Measurements from ENCODE around the gene PLA2G15.

PLA2G15 gene

GRCh38 chr16:68282064-68282452 lies 36.9 kb downstream of the PLA2G15 start:
- no peak for DNase-seq (ENCODE audit: low spot score)
- in situ Hi-C loops (cut with MboI; ENCODE audit: low sequenced_read_pairs, unreplicated experiment), result no loop called here
- no peak for TF ChIP-seq CTCF (IDR thresholded peaks at IDR 0.05; ENCODE audit: borderline replicate concordance, control extremely low read depth, extremely low read depth, insufficient read depth, missing control alignments)

- in situ Hi-C loops (cut with MboI; ENCODE audit: low sequenced_read_pairs, unreplicated experiment), result no loop called here
- DNase-seq (ENCODE audit: low spot score), result no peak
- TF ChIP-seq CTCF (IDR thresholded peaks at IDR 0.05; ENCODE audit: borderline replicate concordance, control extremely low read depth, extremely low read depth, insufficient read depth, missing control alignments), result no peak
Observed at GRCh38 chr16:68283346-68283745, 38.2 kb downstream of the PLA2G15 start.

GRCh38 chr16:68283801-68284598 lies 38.8 kb downstream of the PLA2G15 start:
- TF ChIP-seq CTCF (IDR thresholded peaks at IDR 0.05; ENCODE audit: borderline replicate concordance, control extremely low read depth, extremely low read depth, insufficient read depth, missing control alignments), result no peak
- peak; percentile 58 for DNase-seq (ENCODE audit: low spot score)
- in situ Hi-C loops (cut with MboI; ENCODE audit: low sequenced_read_pairs, unreplicated experiment), result no loop called here

- in situ Hi-C loops (cut with MboI; ENCODE audit: low sequenced_read_pairs, unreplicated experiment), result no loop called here
- no peak for TF ChIP-seq CTCF (IDR thresholded peaks at IDR 0.05; ENCODE audit: borderline replicate concordance, control extremely low read depth, extremely low read depth, insufficient read depth, missing control alignments)
- DNase-seq (ENCODE audit: low spot score), result peak; percentile 69
Observed at GRCh38 chr16:68284847-68285246, 39.7 kb downstream of the PLA2G15 start.

GRCh38 chr16:68285683-68286082 lies 40.5 kb downstream of the PLA2G15 start:
- no peak for DNase-seq (ENCODE audit: low spot score)
- TF ChIP-seq CTCF (IDR thresholded peaks at IDR 0.05; ENCODE audit: borderline replicate concordance, control extremely low read depth, extremely low read depth, insufficient read depth, missing control alignments), result no peak
- in situ Hi-C loops (cut with MboI; ENCODE audit: low sequenced_read_pairs, unreplicated experiment), result no loop called here

GRCh38 chr16:68286153-68287074 lies 41.2 kb downstream of the PLA2G15 start:
- no peak for TF ChIP-seq CTCF (IDR thresholded peaks at IDR 0.05; ENCODE audit: borderline replicate concordance, control extremely low read depth, extremely low read depth, insufficient read depth, missing control alignments)
- no peak for DNase-seq (ENCODE audit: low spot score)
- in situ Hi-C loops (cut with MboI; ENCODE audit: low sequenced_read_pairs, unreplicated experiment), result no loop called here
